ENCODE data around the gene GRIA2.

Gene GRIA2

GRCh38 chr4:157389741-157390140 lies 169.2 kb downstream of the GRIA2 start:
- no peak for DNase-seq (ENCODE audit: low read depth)

GRCh38 chr4:157405070-157405469 lies 184.5 kb downstream of the GRIA2 start:
- no peak for DNase-seq (ENCODE audit: low read depth)

All from activated gamma-delta T cell treated with anti-CD3 and anti-CD28 coated beads, Interleukin-2, amount 50 U/mL, for 16 hours (primary cell).